Activated naive CD4-positive, alpha-beta T cell treated with anti-CD3 and anti-CD28 coated beads, Interleukin-2, amount 10 ng/mL, durations not matched to agents 5 hours and 36 hours (primary cell): Measurements from ENCODE around the gene ACVR1C. TPM values are rescaled to one million over a fixed set of nuclear protein-coding genes. Genes with fewer than 3 reads are reported as not detected.

Experiments
- total RNA-seq, 2 experiments: library from RNA; stranded (reverse); gene quantifications; one replicate each; pipeline ENCODE4 v1.2.3, GENCODE V29; 2021

The ACVR1C gene
- total RNA-seq: 1 to 10 TPM; 1.8 to 2.1 TPM

DNA sequence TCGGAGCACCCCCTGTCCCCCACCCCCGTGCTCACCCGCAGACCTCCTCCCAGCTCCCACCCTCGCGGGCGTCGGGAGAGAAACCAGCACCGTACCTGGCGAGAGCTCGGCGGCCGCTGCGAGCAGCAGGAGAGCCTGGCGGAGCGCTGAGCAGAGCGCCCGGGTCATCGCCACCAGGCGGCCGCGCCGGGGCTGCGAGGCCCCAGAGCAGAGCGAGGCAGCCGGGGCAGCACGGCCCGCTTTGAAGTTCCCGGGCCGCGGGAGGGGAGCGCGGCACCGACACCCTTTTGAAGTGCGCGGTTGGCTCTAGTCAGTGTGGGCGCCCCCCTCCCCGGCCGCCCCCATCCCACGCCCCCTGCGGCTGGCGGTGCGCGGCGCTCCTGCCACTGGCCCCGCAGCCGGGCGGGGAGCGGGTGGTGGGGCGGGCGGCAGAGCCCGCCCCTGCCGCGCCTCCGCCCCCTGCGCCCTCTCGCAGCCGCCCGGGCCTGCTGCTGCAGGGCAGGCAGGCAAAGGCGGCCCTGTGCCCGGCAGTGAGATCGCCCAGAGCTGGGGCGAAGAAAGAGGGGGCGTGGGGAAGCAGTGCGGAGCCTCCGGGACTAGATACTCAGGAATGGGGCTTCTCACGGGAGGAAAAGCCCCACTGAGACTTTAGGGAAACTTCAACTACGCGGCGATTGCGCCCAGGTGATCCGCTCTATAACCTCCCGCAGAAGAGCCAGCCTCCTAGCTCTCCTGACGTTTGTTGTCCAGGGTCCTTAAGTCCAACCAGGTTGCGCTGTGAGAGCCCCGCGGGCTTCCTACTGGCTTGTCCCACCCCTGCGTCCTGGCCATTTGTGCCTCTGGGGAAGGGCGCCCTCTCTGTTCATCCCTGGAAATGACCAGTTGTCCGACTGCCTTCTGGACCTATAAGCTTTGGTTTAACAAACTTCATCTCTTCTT lies at the start of gene ACVR1C:
Gene ACVR1C (minus strand): TSS at position 388 of the 939 bp plus-strand sequence. CDS start 220 bp downstream, at position 168.

Other genes with a start within 250 kb of the ACVR1C start
- 100 to 1,000 TPM; 319 to 334 TPM for gene CYTIP, start 184.8 kb downstream of the ACVR1C start, total RNA-seq
- gene ACVR1, start 247.5 kb upstream of the ACVR1C start, total RNA-seq: 10 to 100 TPM; 36.2 to 42.0 TPM